GM10248 (cell line): Measurements from ENCODE around the gene TM4SF4.

Experiments used
- CTCF ChIA-PET: fragments of 300-600 bp; sonication (Branson Sonifier 250); formaldehyde crosslinking; extraction: SDS; loops from one replicate; lab custom pipeline; 2021; ENCODE audit warnings: antibody characterized with exemption; lab: Yijun Ruan, JAX
- POLR2A ChIA-PET: fragments of 350-650 bp; sonication (Branson Sonifier 250); formaldehyde crosslinking; extraction: SDS; loops from one replicate; lab custom pipeline; 2020; ENCODE audit warnings: antibody characterized with exemption; lab: Yijun Ruan, JAX
- DNase-seq: peaks from one replicate; pipeline ENCODE4 v3.0.0; 2012; ENCODE audit errors: extremely low spot score
- CTCF ChIP-seq: IDR thresholded peaks from 2 replicates; pipeline ENCODE4 v1.5.1; 2012; ENCODE audit warnings: mild to moderate bottlenecking, low read depth; ENCODE audit errors: extremely low read depth, missing control alignments, control extremely low read depth

The TM4SF4 gene

GRCh38 chr3:149542375-149543312 lies 68.1 kb downstream of the TM4SF4 start:
- no peak for DNase-seq
- ChIA-PET CTCF (interaction anchor here (0.9 to 2.2 kb wide), 5 partner anchors 12 to 266 kb away, joined by 3 to 8 read pairs (median 5); no protein-coding TSS in a partner anchor), POLR2A (no interaction called here)

GRCh38 chr3:149545049-149545448 lies 70.6 kb downstream of the TM4SF4 start:
- DNase-seq: no peak
- CTCF ChIA-PET: no interaction called here
- no peak for TF ChIP-seq CTCF
- POLR2A ChIA-PET: no interaction called here

More at GRCh38 chr3:149542375-149543312, 68.1 kb downstream of the TM4SF4 start:
- no peak for TF ChIP-seq CTCF

GRCh38 chr3:149547413-149547812 lies 72.9 kb downstream of the TM4SF4 start:
- ChIA-PET CTCF (interaction anchor here (0.6 to 1.8 kb wide), 2 partner anchors 16 to 21 kb away, joined by 3 to 7 read pairs; no protein-coding TSS in a partner anchor), POLR2A (interaction anchor here (0.6 kb wide), 1 partner anchor 23 kb away, joined by 3 read pairs; no protein-coding TSS in a partner anchor)
- DNase-seq: no peak
- no peak for TF ChIP-seq CTCF

- no peak for DNase-seq
- CTCF ChIA-PET: interaction anchor here (0.6 kb wide), 1 partner anchor 17 kb away, joined by 3 read pairs; no protein-coding TSS in a partner anchor
- POLR2A ChIA-PET: no interaction called here
- TF ChIP-seq CTCF: no peak
Measured at GRCh38 chr3:149547954-149548668, 73.6 kb downstream of the TM4SF4 start.

GRCh38 chr3:149548669-149549065 lies 74.2 kb downstream of the TM4SF4 start:
- DNase-seq: no peak
- no peak for TF ChIP-seq CTCF
- ChIA-PET POLR2A (no interaction called here), CTCF (no interaction called here)

GRCh38 chr3:149551500-149551899 lies 77.0 kb downstream of the TM4SF4 start:
- POLR2A ChIA-PET: no interaction called here
- CTCF ChIA-PET: interaction anchor here (1.5 to 1.9 kb wide), 2 partner anchors 17 kb away, joined by 3 to 8 read pairs; no protein-coding TSS in a partner anchor

More at GRCh38 chr3:149551500-149551899, 77.0 kb downstream of the TM4SF4 start:
- no peak for TF ChIP-seq CTCF
- no peak for DNase-seq
